Activated CD8-positive, alpha-beta memory T cell treated with anti-CD3 and anti-CD28 coated beads for 48 hours (primary cell): ENCODE measurements around the gene STARD10.

Source experiments
- DNase-seq, 3 experiments: peaks; one replicate each; pipeline ENCODE4 v3.0.0-alpha.2; 2020; ENCODE audit warnings: low read depth in 2 of 3, low spot score in 2 of 3

Gene STARD10

GRCh38 chr11:72711141-72711540 lies 82.7 kb downstream of the STARD10 start:
- DNase-seq: no peak

DNA sequence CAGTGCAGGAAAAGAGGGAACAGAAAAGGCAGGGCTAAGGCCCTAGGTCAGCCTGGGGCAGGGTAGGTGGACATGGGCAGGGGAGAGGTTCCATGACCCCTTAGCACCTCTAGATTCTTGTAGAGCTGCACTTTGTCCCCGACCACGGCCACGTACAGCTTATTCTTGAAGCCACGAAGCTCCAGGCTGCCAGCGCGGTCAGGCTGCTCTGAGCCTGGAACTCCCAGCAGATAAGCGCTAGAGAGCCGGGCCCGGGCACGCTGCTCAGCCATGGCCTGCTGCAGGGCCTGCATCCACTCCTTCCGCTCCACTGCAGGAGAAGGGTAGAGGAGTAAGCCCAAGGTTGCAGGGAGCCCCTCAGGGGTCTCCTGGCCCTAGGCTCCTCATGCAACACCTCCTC lies 83.6 kb downstream of the STARD10 start:
- DNase-seq: no peak

GRCh38 chr11:72709478-72710238 lies 84.2 kb downstream of the STARD10 start:
- DNase-seq: no peak

DNA sequence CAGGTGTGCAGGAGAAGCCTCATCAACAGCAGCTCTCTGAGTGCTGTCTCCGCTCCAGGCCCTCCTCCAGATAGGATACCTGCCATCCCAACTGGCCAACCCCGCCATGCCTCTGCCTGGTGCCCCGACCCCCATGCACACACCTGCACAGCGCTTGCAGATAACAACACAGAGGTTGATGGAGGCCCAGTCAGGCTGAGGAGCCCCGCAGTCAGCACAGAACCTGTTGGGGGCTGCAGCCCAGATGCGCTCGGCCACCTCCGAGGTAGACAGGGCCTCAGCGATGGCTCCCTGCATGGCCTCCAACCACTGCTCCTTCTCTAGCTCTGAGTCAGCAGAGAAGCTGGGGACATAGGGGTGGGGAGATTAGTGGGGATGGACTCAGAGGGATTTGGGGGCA lies 86.8 kb downstream of the STARD10 start:
- DNase-seq: no peak

DNA sequence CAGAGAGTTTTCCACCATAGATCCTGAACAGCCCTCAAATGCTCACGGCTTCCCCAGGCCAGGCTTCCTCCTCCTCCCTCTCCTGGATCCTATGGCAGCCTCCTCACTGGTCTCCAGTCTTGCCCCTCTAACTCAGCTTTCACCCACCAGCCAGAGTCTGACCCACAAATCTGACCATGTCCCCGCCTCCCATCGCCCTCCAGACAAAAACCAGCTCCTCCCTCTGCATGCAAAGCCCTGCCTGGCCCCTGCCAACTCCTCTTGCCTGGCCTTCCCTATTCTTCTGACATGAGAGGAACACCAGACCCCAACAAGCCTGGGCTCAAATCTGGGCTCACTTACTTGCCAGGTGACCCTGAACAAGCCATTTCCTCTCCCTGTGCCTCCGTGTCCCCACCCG lies 87.3 kb downstream of the STARD10 start:
- DNase-seq: no peak

DNA sequence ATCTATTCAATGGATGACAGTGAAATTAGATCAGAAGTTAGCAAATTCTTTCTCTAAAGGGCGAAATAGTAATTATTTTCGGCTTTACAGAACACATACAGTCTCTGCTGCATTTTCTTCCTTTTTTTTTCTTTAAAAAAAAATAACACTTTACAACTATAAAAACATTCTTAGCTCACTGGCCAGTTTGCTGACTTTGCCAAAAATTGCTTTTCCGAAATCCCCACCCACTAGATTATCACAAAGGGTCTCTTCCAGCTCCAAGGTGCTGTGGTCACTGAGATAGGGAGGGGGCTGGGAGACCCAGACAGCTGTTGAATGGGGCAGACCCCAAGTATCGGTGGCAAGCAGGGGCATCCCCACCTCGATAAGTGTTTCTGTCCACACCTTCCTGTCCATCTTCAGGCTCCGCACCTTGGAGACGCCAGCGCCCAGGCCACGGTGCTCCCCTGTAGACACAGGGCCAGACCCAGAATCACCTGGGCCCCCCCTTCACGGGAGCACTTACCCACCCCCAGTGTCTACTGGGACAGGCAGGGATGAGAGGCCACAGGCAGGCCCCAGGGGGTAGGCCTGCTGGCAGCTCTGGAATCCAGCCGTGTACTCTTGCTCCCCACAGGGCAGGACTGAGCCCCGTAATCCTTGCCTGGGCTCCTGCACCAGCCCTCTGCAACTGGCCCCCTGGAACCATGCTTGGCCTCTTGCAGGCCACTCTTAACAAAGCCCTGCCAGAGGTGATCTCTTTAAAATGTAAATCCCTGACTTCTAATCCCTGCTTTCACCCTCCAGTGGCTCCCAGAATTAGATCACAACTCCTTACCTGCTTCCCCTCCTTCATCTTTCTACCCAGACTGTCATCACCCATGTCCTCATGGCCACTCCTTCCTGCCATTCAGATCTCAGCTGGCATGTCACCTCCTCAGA lies 88.1 kb downstream of the STARD10 start:
- DNase-seq: no peak

DNA sequence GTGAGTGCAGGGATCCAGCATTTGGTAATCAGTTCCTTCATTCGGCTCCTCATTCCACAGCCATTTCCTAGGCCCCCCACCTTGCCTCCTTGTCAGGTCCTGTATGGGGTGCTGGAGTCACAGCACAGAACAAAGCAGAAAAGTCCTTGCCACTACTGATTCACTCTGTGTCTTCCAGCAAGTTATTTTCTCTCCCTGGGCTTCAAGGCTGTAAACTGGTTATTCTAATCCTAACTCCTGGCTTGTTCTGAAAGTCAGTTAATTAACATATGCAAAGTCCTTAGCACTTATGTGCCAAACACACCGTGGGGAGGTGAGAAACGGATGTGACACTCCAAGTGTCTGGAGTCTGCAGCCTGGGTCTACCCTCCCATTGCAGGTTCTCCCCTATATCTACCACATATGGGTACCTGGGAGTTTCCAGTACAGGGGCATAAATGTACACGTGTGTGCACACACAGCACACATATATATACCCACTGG lies 89.0 kb downstream of the STARD10 start:
- DNase-seq: no peak
